Neural cell (in vitro differentiated cells): ENCODE measurements around the gene SURF4.

Source experiments
- CTCF ChIP-seq: fragments of 450-650 bp; IDR thresholded peaks from 2 replicates; pipeline ENCODE4 v1.5.1; 2014; ENCODE audit warnings: antibody characterized with exemption, mild to moderate bottlenecking, moderate library complexity; ENCODE audit not compliant: poor library complexity, severe bottlenecking
- EP300 ChIP-seq: fragments of 450-650 bp; conservative IDR thresholded peaks from 2 replicates; pipeline ENCODE4 v1.6.1; 2014; ENCODE audit warnings: antibody characterized with exemption, mild to moderate bottlenecking, moderate library complexity; ENCODE audit not compliant: poor library complexity, severe bottlenecking
- EZH2 ChIP-seq: fragments of 200-600, 300-800 bp; shearing (Covaris generic), sonication (generic); IDR thresholded peaks from 2 replicates; pipeline ENCODE4 v1.6.1; 2014; ENCODE audit warnings: antibody characterized with exemption, low read length, borderline replicate concordance, mild to moderate bottlenecking; ENCODE audit not compliant: insufficient read depth, poor library complexity, severe bottlenecking

GRCh38 chr9:133342069-133342406 is 33.8 kb downstream of the SURF4 start:
- TF ChIP-seq CTCF (no peak), EZH2 (no peak), EP300 (no peak)
